Retinal pigment epithelial cell (primary cell): Measurements from ENCODE around the gene SPATA2.

Experiments
- DNase-seq: peaks from one replicate; pipeline ENCODE4 v3.0.0-alpha.2; 2010; ENCODE audit warnings: low read depth
- H3K4me3 ChIP-seq: 2 replicates; pipeline ENCODE4 v1.5.1; 2011; ENCODE audit warnings: mild to moderate bottlenecking, low read length, control low read depth, moderate library complexity
- TF ChIP-seq, protein P1 (sequence below): conservative IDR thresholded peaks from 2 replicates; pipeline ENCODE4 v1.5.1; 2011; ENCODE audit warnings: low read depth, low read length, control low read depth, inconsistent platforms

The SPATA2 gene

DNA sequence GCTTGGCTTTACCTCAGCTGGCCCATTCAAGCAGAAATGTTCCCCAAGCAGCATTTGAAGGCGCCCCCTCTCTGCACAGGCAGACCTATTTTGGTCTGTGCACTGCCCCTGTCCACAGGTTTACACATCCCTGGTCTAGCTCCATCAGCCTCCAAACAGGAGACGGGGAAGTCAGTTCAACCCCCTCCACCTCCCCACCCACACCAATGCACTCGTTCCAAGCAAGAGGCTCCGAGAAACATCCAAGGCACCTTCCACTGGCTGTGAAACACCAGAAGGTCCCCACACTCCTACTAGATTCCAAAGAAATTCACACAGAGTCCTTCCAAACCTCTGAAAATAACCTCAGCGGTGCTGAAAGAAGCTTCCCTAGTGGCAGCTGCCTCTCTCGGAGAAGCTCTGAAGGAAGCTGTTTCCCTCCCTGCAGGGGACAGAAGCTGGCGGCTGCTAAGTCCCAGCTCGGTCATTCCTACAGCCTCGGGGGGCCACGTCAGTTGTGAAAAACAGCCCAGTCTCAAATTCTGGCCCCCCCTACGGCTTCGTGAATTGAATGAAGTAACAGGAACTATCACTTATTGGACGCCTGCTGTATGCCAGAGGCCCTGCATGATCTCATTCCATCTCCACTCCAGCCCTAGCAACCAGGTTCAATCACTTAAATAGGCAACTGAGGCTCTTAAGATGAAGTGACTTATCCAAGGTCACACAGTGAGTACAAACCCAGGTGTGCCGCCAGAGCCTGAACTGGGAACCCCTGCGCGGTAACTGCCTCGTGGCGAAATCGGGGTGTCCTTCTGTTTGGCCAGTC, 815 bp downstream of the SPATA2 start:
- peak overlapping the region; percentile 78 for H3K4me3 ChIP-seq
- TF ChIP-seq, protein P1, sequence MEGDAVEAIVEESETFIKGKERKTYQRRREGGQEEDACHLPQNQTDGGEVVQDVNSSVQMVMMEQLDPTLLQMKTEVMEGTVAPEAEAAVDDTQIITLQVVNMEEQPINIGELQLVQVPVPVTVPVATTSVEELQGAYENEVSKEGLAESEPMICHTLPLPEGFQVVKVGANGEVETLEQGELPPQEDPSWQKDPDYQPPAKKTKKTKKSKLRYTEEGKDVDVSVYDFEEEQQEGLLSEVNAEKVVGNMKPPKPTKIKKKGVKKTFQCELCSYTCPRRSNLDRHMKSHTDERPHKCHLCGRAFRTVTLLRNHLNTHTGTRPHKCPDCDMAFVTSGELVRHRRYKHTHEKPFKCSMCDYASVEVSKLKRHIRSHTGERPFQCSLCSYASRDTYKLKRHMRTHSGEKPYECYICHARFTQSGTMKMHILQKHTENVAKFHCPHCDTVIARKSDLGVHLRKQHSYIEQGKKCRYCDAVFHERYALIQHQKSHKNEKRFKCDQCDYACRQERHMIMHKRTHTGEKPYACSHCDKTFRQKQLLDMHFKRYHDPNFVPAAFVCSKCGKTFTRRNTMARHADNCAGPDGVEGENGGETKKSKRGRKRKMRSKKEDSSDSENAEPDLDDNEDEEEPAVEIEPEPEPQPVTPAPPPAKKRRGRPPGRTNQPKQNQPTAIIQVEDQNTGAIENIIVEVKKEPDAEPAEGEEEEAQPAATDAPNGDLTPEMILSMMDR, result peak; percentile 6
- no peak for DNase-seq

DNA sequence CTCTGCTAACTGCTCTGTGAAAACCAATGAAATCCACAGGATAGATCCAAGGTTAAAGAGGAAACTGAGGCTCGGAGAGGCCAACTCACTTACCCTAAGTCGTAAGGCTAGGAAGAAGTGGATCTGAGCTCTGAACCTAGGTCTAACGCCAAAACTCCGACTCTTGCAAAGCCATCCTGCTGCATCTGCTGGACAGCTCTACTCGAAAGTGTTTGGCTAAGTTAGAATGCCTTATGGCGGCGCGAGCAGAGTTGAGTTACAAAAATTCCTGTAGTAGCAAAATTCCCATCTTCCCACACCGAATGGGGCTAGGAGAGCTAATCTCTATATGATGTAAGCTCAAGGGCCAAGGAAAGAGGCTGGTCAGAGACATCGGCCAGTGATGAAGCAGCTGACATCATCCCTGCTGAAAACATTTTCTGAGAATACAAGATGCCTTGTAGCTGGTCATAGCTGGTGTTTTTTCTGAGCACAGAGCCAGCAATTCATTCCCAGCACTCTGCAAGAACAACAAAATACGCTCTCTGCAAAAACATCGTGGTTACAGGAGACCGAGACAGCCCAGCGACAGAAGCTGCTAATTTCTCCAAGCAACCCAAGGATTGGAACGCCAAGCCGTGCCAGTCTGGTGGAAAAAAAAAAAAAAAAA, 1.8 kb downstream of the SPATA2 start:
- no peak overlapping the region for H3K4me3 ChIP-seq
- DNase-seq, result no peak
- TF ChIP-seq, protein P1, result no peak

DNA sequence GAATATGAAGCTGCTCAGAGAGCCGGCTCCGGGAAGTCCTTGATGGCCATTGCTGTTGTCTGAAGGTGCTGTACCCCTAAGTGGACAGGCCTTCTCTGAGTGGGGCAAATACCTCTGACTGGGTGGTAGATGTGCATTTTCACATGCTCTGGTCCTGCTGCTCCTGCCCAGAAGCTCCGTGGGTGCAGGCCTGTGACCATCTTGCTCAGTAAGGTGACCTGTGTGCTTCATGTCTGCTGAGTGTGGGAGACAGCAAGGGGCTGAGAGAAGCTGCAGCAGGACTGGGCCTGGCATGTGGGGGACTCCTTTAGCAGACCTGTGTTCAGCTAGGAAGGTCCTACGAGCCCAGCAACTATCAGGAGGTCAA, 5.0 kb downstream of the SPATA2 start:
- TF ChIP-seq, protein P1, result no peak
- no peak overlapping the region for H3K4me3 ChIP-seq
- DNase-seq, result no peak

DNA sequence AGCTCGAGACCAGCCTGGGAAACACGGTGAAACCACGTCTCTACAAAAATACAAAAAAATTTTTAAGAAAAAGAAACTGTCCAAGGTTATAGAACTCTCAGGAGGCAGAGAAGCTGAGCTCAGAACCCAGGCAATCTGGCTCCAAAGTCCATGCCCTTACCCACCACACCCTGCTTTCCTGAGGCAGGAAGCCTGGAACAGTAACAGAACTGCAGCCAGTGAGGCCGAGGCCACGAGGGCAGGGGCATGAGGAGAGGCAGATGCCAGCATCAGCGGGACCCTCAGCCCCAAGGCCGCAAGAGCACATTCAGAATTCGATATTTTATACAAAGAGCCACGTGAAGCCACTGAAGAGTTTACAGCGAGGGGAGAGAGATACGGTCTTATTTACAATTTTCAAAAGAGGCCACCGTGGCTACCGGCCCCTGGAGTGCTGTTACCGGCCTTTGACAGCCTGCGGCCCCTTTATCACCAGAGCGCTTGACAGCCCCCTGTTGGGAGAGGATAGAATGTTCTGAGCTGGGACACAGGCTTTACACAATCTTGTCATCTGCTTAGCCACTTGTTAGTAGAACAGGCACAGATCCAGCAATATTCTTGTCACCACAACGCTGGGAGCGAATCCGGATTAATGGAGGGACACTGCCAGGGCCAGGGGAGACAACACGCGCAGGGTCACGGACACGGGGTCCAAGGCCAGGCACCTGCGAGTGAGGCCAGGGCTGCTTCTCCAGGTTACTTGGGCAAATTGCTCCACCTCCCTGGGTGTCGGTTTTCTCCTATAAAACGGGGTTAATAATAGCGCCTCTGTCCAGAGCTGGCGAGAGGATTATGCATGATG, 5.6 kb downstream of the SPATA2 start:
- no peak overlapping the region for H3K4me3 ChIP-seq
- no peak for DNase-seq
- TF ChIP-seq, protein P1, result peak; percentile 51

DNA sequence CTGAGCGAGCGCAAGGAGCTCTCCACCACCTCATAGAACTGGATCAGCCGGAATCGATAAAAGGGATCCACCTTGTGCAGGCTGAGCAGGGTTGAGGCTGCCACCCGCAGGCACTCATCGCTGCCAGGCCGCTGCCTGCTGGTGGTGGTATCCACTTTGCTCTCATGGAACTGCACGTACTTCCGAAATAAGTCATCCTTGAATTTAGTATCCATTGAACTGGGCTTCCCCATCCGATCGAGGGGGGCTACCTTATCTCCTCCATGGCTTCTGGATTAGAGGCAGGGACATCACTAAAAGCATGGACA, 7.1 kb downstream of the SPATA2 start:
- no peak for DNase-seq
- TF ChIP-seq, protein P1, result no peak
- no peak overlapping the region for H3K4me3 ChIP-seq

DNA sequence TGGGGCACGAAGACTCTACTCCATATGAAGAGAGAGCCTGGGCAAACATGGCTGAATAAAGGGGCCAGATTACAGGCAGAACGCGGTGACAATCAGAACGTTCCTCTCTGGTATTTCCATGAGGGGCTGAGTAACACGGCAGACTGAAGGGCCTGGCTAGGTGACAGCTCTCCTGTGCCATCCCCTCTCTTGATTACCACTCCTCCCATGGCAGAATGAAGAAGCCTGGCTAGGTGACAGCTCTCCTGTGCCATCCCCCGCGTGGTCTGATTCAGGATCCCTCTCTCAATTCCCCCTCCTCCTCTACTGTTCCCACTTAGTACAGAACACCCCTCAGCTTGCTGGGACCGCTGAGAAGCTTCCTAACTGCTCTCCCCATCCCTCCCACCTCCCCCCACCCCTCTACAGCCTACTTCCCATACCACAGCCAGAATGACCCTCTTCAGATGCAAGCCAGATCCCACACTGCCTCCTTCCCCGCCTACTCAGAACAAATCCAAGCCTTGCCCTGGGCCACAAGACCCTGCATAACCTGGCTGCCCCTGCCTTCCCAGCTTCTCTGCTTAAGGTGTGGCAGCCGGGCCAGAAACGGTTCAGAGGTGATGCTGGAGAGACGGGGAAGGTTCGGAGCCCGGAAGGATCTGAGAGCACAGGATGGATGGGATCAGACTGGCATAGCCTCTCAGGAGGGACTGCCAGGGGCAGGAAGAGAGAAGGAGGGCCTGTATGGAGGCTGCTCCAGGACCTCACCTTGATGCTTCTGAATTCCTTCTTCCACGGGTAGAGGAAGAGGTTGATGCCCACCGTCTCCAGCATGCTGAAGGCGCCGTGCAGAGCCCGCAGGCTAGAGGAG, 7.7 kb downstream of the SPATA2 start:
- TF ChIP-seq, protein P1, result no peak
- H3K4me3 ChIP-seq, result no peak overlapping the region
- no peak for DNase-seq
